WERI-Rb-1 (cell line): ENCODE data around the gene AGPAT1.
"Not testable (repeated sequence)": the region's sequence is repeated elsewhere in the genome, so short reads cannot be mapped to it uniquely, and the experiment has no call there.

Experiments
- DNase-seq: peaks from one replicate; pipeline ENCODE4 v3.0.0-alpha.2; 2020
- H3K27ac ChIP-seq: fragments of 250-450 bp; sonication (Bioruptor Pico); 2 replicates; pipeline ENCODE4 v1.5.1; 2020; ENCODE audit warnings: mild to moderate bottlenecking, moderate library complexity
- H3K27me3 ChIP-seq: fragments of 250-450 bp; sonication (Bioruptor Pico); 2 replicates; pipeline ENCODE4 v1.5.1; 2021; ENCODE audit warnings: mild to moderate bottlenecking, low read depth, moderate library complexity; ENCODE audit not compliant: insufficient read depth, severe bottlenecking
- H3K36me3 ChIP-seq: fragments of 250-450 bp; sonication (Bioruptor Pico); 2 replicates; pipeline ENCODE4 v1.5.1; 2020; ENCODE audit warnings: mild to moderate bottlenecking, moderate library complexity
- H3K4me3 ChIP-seq: 2 replicates; pipeline ENCODE4 v1.5.1; 2011; ENCODE audit warnings: low read depth, mild to moderate bottlenecking, control low read depth, low read length
- H3K9me3 ChIP-seq: fragments of 250-450 bp; sonication (Bioruptor Pico); 2 replicates; pipeline ENCODE4 v1.5.1; 2021; ENCODE audit warnings: mild to moderate bottlenecking, moderate library complexity; ENCODE audit not compliant: severe bottlenecking
- TF ChIP-seq, protein P1 (sequence below): IDR thresholded peaks from 2 replicates; pipeline ENCODE4 v1.5.1; 2011; ENCODE audit warnings: low read depth, mild to moderate bottlenecking, control low read depth, inconsistent platforms, low read length

AGPAT1 gene

DNA sequence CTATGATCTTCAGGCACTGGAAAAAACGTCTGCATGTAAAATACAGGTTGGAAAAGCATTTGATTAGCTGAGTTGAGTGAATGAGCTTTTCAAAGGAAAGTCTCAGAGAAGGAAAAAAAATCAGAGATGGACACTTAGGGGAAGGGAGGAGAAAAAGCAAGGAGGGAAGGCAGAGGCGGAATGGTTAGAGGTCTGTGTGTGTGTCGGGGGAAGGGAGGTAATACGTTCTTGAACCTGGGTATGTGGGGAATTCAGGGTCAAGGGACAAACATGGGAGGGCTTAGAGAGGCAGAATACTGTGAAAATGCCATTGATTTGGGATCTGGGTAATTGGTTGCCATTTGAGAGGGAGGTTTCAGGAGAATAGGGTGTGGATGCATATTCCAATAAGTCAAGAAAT lies 29.2 kb downstream of the AGPAT1 start:
- Histone ChIP-seq H3K27me3 (no peaks in the 10 kb centered on the region), H3K27ac (no peak overlapping the region), H3K4me3 (no peak overlapping the region), H3K36me3 (peaks cover 8% of the 10 kb centered on the region), H3K9me3 (peaks cover 2% of the 10 kb centered on the region)
- TF ChIP-seq, protein P1, sequence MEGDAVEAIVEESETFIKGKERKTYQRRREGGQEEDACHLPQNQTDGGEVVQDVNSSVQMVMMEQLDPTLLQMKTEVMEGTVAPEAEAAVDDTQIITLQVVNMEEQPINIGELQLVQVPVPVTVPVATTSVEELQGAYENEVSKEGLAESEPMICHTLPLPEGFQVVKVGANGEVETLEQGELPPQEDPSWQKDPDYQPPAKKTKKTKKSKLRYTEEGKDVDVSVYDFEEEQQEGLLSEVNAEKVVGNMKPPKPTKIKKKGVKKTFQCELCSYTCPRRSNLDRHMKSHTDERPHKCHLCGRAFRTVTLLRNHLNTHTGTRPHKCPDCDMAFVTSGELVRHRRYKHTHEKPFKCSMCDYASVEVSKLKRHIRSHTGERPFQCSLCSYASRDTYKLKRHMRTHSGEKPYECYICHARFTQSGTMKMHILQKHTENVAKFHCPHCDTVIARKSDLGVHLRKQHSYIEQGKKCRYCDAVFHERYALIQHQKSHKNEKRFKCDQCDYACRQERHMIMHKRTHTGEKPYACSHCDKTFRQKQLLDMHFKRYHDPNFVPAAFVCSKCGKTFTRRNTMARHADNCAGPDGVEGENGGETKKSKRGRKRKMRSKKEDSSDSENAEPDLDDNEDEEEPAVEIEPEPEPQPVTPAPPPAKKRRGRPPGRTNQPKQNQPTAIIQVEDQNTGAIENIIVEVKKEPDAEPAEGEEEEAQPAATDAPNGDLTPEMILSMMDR, result no peak
- DNase-seq, result no peak

DNA sequence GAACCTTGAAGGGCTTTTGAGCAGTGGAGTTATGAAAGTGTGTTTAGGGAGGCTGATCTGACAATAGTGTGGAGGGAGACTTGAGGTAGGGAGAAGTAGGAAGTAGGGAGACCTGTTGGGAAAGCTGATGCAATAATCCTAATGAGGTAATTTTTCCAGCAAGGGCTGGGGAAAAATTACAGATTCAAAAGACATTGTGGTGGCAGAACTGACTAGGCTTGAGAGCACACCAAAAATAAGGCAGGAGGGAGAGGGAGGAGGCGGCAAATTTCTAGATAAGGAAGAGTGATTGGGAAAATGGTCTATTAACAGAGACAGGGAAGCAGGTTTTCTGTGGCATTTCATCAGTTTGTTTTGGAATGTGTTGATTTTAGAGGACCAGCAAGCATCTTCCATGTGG lies 29.6 kb downstream of the AGPAT1 start:
- H3K27ac ChIP-seq, result 0 out of 2 replicates have a peak overlapping the region, but pooled peaks have one; percentile 3
- H3K9me3 ChIP-seq, result peaks cover 2% of the 10 kb centered on the region
- TF ChIP-seq, protein P1, result no peak
- H3K4me3 ChIP-seq, result no peak overlapping the region
- H3K27me3 ChIP-seq, result no peaks in the 10 kb centered on the region
- peaks cover 8% of the 10 kb centered on the region for H3K36me3 ChIP-seq
- no peak for DNase-seq

DNA sequence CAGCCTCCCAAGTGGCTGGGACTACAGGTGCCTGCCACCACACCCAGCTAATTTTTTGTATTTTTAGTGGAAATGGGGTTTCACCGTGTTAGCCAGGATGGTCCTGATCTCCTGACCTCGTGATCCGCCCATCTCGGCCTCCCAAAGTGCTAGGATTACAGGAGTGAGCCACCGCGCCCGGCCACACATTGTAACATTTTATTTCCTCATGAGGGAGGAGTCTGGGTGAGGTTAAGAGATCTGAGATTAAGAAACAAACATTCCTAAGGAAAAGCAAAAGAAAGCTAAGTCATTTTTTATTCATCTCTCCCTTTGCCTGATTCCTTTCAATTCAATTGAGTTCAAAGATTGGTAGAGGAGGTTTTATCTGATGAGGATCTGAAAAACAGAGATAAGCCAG lies 31.6 kb downstream of the AGPAT1 start:
- not testable (repeated sequence) for H3K27me3 ChIP-seq, DNase-seq, H3K9me3 ChIP-seq, H3K36me3 ChIP-seq, H3K4me3 ChIP-seq, H3K27ac ChIP-seq

DNA sequence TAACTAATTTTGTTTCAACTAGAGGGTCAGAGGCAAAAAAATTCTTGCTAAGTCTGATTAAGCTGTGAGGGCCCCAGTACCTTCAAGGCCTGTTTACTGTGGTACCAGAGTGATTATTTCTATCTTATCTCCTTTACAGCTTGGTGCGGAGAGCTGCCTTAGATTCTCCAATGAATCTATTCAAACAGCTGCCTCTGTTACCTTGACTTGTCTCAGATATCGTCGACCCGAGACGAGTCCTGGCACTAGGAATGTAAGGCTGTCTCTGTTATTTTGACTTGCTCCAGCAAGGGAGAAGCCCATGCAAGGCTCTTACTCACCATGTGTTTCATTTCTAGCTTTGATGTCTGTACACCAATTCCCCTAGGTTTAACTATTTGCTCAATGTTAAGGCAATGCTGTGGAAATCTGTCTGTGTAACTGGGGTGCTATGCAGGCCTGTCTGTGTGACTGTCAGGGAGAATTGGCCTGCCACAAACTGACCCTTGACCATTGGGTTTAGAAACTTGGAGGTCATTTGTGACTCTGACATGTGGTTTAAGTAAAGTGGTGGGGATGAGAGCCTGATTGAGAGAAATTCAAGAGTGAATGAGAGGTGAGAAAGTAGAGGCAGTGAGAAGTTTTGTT lies 35.4 kb downstream of the AGPAT1 start:
- H3K4me3 ChIP-seq, result no peak overlapping the region
- DNase-seq, result no peak
- no peak overlapping the region for H3K27ac ChIP-seq
- H3K27me3 ChIP-seq, result no peaks in the 10 kb centered on the region
- H3K9me3 ChIP-seq, result no peaks in the 10 kb centered on the region
- TF ChIP-seq, protein P1, result no peak
- H3K36me3 ChIP-seq, result no peaks in the 10 kb centered on the region

DNA sequence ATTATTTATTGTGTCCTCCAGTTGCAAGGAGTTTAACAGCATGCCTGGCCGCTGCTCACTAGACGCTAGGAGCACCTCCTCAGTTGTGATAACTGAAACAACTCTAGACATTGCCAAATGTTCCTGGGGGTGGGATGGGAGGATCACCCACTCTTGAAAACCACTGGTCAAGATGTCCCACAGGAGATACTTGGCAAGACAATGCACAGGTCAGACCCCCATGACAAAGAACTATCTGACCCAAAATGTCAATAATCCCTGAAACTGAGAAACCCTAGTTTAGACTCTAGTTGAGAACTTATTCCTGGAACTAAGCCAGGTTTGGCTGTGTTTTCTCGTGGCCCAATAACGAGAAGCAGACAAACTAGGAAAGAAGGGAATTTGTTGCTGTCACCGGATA lies 36.3 kb downstream of the AGPAT1 start:
- no peak overlapping the region for H3K27ac ChIP-seq
- DNase-seq, result no peak
- H3K27me3 ChIP-seq, result no peaks in the 10 kb centered on the region
- no peaks in the 10 kb centered on the region for H3K36me3 ChIP-seq
- no peak overlapping the region for H3K4me3 ChIP-seq
- TF ChIP-seq, protein P1, result no peak
- H3K9me3 ChIP-seq, result no peaks in the 10 kb centered on the region

DNA sequence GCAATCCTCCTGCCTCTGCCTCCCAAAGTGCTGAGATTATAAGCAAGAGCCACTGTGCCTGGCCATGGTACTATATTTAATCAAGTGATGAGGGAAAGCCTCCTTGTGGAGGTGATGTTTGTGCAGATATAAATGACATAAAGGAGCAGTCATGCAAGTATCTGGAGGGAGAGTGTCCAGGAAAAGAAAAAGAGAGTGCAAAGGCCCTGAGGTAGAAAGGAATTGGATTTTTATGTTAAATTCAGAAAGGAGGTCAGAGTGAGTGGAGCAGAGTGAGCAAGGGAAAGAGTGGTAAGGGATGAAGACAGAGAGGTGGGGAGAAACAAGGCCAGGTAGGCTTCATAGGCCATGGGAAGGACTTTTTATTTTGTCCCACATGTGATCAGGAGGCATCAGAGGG lies 38.4 kb downstream of the AGPAT1 start:
- TF ChIP-seq, protein P1, result no peak
- no peaks in the 10 kb centered on the region for H3K36me3 ChIP-seq
- DNase-seq, result no peak
- no peaks in the 10 kb centered on the region for H3K27me3 ChIP-seq
- no peak overlapping the region for H3K27ac ChIP-seq
- H3K9me3 ChIP-seq, result no peaks in the 10 kb centered on the region
- no peak overlapping the region for H3K4me3 ChIP-seq
